HepG2 (cell line): ENCODE measurements around the gene MLLT11. TPM values are rescaled to one million over a fixed set of nuclear protein-coding genes. Genes with fewer than 3 reads are reported as not detected.

ENCODE experiments used
- ATM ChIP-seq: fragments of 450-650 bp; IDR thresholded peaks from 2 replicates; pipeline ENCODE4 v1.7.1; 2017; ENCODE audit warnings: mild to moderate bottlenecking, borderline replicate concordance
- CSRNP1 ChIP-seq: sonication (generic); formaldehyde crosslinking; IDR thresholded peaks from 2 replicates; pipeline ENCODE4 v1.8.1; 2023; ENCODE audit warnings: mild to moderate bottlenecking, missing genetic modification reagents
- EHMT2 ChIP-seq: fragments of 200-600 bp; sonication (generic); IDR thresholded peaks from 2 replicates; pipeline ENCODE4 v1.7.0; 2017; ENCODE audit warnings: antibody characterized with exemption, low read depth, low read length, borderline replicate concordance
- FOXA1 ChIP-seq, 2 experiments: fragments of 450-650 bp in 1 of 2; sonication (generic) in 1 of 2; formaldehyde crosslinking in 1 of 2; IDR thresholded peaks; 2 replicates each; pipeline versions ENCODE4 v1.4.0 to v1.6.1; 2016 to 2020; ENCODE audit warnings: missing genetic modification reagents in 1 of 2
- IKZF4 ChIP-seq: sonication (generic); formaldehyde crosslinking; IDR thresholded peaks from 2 replicates; pipeline ENCODE4 v1.5.1; 2020; ENCODE audit warnings: borderline replicate concordance, mild to moderate bottlenecking, low read depth, missing genetic modification reagents; ENCODE audit errors: not compliant biosample characterization
- KDM2A ChIP-seq: sonication (generic); formaldehyde crosslinking; IDR thresholded peaks from 2 replicates; pipeline ENCODE4 v1.4.0; 2020; ENCODE audit warnings: low read depth, missing genetic modification reagents, borderline replicate concordance
- KLF12 ChIP-seq: sonication (generic); formaldehyde crosslinking; IDR thresholded peaks from 2 replicates; pipeline ENCODE4 v1.4.0; 2020; ENCODE audit warnings: missing genetic modification reagents, borderline replicate concordance
- MIER3 ChIP-seq: IDR thresholded peaks from 2 replicates; pipeline ENCODE4 v1.6.1; 2016; ENCODE audit warnings: missing compliant biosample characterization, borderline replicate concordance
- NAIF1 ChIP-seq: sonication (generic); formaldehyde crosslinking; IDR thresholded peaks from 2 replicates; pipeline ENCODE4 v1.5.0; 2020; ENCODE audit warnings: mild to moderate bottlenecking, missing genetic modification reagents, borderline replicate concordance
- PAWR ChIP-seq: sonication (generic); formaldehyde crosslinking; IDR thresholded peaks from 2 replicates; pipeline ENCODE4 v1.4.0; 2020; ENCODE audit warnings: missing genetic modification reagents, mild to moderate bottlenecking, borderline replicate concordance
- RFX5 ChIP-seq: IDR thresholded peaks from 2 replicates; pipeline ENCODE4 v1.6.1; 2011; ENCODE audit warnings: low read depth, low read length, improper control_type of control experiment
- SAP130 ChIP-seq: IDR thresholded peaks from 2 replicates; pipeline ENCODE4 v1.6.1; 2016; ENCODE audit warnings: low read depth
- STAT6 ChIP-seq: sonication (generic); formaldehyde crosslinking; IDR thresholded peaks from 2 replicates; pipeline ENCODE4 v1.4.0; 2020; ENCODE audit warnings: missing genetic modification reagents, mild to moderate bottlenecking, borderline replicate concordance
- TP53 ChIP-seq: sonication (generic); formaldehyde crosslinking; conservative IDR thresholded peaks from 2 replicates; pipeline ENCODE4 v1.4.0; 2020; ENCODE audit warnings: missing genetic modification reagents
- YEATS2 ChIP-seq: sonication (generic); formaldehyde crosslinking; IDR thresholded peaks from 2 replicates; pipeline ENCODE4 v1.4.0; 2020; ENCODE audit warnings: missing genetic modification reagents, borderline replicate concordance
- ZFP1 ChIP-seq: IDR thresholded peaks from 2 replicates; pipeline ENCODE4 v1.6.1; 2016
- ZKSCAN1 ChIP-seq: fragments of 150-350 bp; IDR thresholded peaks from 2 replicates; pipeline ENCODE4 v1.6.1; 2014; ENCODE audit warnings: low read length
- ZNF382 ChIP-seq: sonication (generic); formaldehyde crosslinking; IDR thresholded peaks from 2 replicates; pipeline ENCODE4 v1.5.0; 2020; ENCODE audit warnings: missing genetic modification reagents, mild to moderate bottlenecking, borderline replicate concordance
- ZNF543 ChIP-seq: sonication (generic); formaldehyde crosslinking; IDR thresholded peaks from 2 replicates; pipeline ENCODE4 v1.4.0; 2020; ENCODE audit warnings: mild to moderate bottlenecking, missing genetic modification reagents
- ZNF549 ChIP-seq: sonication (generic); formaldehyde crosslinking; IDR thresholded peaks from 2 replicates; pipeline ENCODE4 v1.5.0; 2020; ENCODE audit warnings: missing genetic modification reagents
- ZNF589 ChIP-seq: sonication (generic); formaldehyde crosslinking; conservative IDR thresholded peaks from 2 replicates; pipeline ENCODE4 v1.8.0; 2022; ENCODE audit warnings: mild to moderate bottlenecking, moderate library complexity, missing genetic modification reagents
- ZNF598 ChIP-seq: sonication (generic); formaldehyde crosslinking; IDR thresholded peaks from 2 replicates; pipeline ENCODE4 v1.5.1; 2020; ENCODE audit warnings: mild to moderate bottlenecking, missing genetic modification reagents, borderline replicate concordance
- ZNF703 ChIP-seq: sonication (generic); formaldehyde crosslinking; IDR thresholded peaks from 2 replicates; pipeline ENCODE4 v1.5.1; 2020; ENCODE audit warnings: missing genetic modification reagents, mild to moderate bottlenecking, moderate library complexity, borderline replicate concordance
- ZNF792 ChIP-seq: IDR thresholded peaks from 2 replicates; pipeline ENCODE4 v1.6.1; 2016
- ZNF878 ChIP-seq: sonication (generic); formaldehyde crosslinking; IDR thresholded peaks from 2 replicates; pipeline ENCODE4 v1.8.1; 2023; ENCODE audit warnings: mild to moderate bottlenecking, missing genetic modification reagents, moderate library complexity
- ZSCAN21 ChIP-seq: sonication (generic); formaldehyde crosslinking; IDR thresholded peaks from 2 replicates; pipeline ENCODE4 v1.8.0; 2022; ENCODE audit warnings: mild to moderate bottlenecking, missing genetic modification reagents, moderate library complexity, borderline replicate concordance
- polyA plus RNA-seq, 8 experiments: library from polyadenylated mRNA; depleted of rRNA in 3 of 8; stranded (reverse) in 7 of 8; unstranded in 1 of 8; fragments of >200 nt; fragmentation: Illumina TruSeq in 4 of 8; extraction: Trizol in 4 of 8; gene quantifications; 2 replicates each; pipeline versions ENCODE4 v1.2.1 to v1.2.3, GENCODE V29; 2011 to 2016; ENCODE audit warnings: low read depth in 4 of 8, missing spikeins in 1 of 8, mixed read lengths in 1 of 8; ENCODE audit not compliant: insufficient read depth in 1 of 8
- total RNA-seq, 5 experiments: library from RNA; depleted of rRNA; stranded (reverse); fragments of >200 nt; fragmentation: Illumina TruSeq; extraction: Trizol; gene quantifications; 2 replicates each; pipeline ENCODE4 v1.2.3, GENCODE V29; 2016; ENCODE audit warnings: low read depth in 1 of 5

Gene MLLT11
- total and polyA plus RNA-seq, 2 of the 13 experiments (the other 11 are each of a cell fraction or from before 2014, with no cell fraction given), result 0.21 to 0.22 TPM

DNA sequence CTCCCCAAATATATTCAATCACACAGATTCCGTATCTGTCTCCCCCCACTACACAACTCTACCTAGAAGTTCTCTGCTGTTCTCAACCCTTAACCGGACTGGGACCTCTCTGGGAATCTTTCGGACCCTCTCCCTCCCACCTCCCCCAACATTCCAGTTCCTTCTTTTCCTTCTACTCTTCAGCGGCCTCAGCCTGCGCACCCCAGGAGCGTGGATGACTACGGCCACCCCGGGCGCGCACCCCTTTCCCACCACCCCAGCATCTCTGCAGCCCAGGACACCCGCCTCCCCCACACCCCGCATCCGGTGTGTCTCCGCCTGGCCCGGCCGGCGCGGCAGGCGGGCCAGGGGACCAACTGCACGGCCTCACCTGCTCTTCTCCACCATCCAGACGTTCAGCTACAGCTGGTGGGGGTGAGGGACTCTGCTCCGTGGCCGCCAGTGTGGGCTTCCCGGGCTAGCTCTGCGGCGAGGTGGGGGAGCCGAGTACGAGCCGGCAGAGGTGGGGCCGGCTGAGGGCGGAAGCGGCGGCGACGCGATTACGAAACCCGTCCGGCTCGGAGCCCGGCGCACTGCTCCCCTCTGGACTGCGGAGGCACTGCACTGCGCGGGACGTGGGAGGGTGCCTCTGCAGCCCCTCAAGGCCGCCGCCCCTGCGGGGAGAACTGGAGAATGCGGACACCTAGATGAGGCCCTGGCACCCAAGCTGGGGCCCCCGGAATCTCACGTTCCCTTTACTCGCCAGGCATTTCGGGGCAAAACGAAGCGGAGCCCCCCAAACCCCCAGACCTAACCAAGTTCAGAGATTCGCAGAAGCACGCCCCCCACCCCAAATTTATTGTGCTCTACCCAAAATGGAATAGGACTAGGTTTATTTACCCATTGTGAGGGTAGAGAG, 839 bp upstream of the MLLT11 start, which contains the start of gene CDC42SE1 (continued):
- TF ChIP-seq EHMT2 (no peak), ATM (no peak), MIER3 (CRISPR knock-in tag) (peak; percentile 63; the same call in 1 of the 2 replicates), ZSCAN21 (peak; percentile 72; the same call in 1 of the 2 replicates), ZNF878 (CRISPR knock-in tag) (no peak), FOXA1 (IDR thresholded peaks at IDR 0.05) (no peak), FOXA1 (CRISPR knock-in tag; IDR thresholded peaks at IDR 0.05) (no peak), ZNF589 (CRISPR knock-in tag) (0 out of 2 replicates have a peak, but pooled peaks have one; percentile 71), SAP130 (CRISPR knock-in tag) (peak; percentile 91), TP53 (CRISPR knock-in tag) (no peak), STAT6 (CRISPR knock-in tag) (no peak), ZNF382 (CRISPR knock-in tag) (no peak), RFX5 (no peak), ZKSCAN1 (no peak), ZNF703 (0 out of 2 replicates have a peak, but pooled peaks have one; percentile 25), ZNF598 (CRISPR knock-in tag) (peak; percentile 28; the same call in 1 of the 2 replicates), ZNF549 (CRISPR knock-in tag) (no peak), NAIF1 (CRISPR knock-in tag) (no peak), YEATS2 (CRISPR knock-in tag) (peak; percentile 44; the same call in 1 of the 2 replicates), ZFP1 (CRISPR knock-in tag) (peak; percentile 72; the same call in 1 of the 2 replicates), PAWR (CRISPR knock-in tag) (no peak), ZNF792 (CRISPR knock-in tag) (no peak), IKZF4 (CRISPR knock-in tag) (no peak), ZNF543 (0 out of 2 replicates have a peak, but pooled peaks have one; percentile 67), KLF12 (CRISPR knock-in tag) (0 out of 2 replicates have a peak, but pooled peaks have one; percentile 29), CSRNP1 (CRISPR knock-in tag) (peak; percentile 69), KDM2A (peak; percentile 94)
